GM12865 (cell line): ENCODE data around the gene TCAP.

Source experiments
- DNase-seq: peaks from one replicate; pipeline ENCODE4 v3.0.0; 2010; ENCODE audit warnings: low read depth
- H3K4me3 ChIP-seq: 2 replicates; pipeline ENCODE4 v1.5.1; 2011; ENCODE audit warnings: mild to moderate bottlenecking, low read depth, low read length, control low read depth
- TF ChIP-seq, protein P1 (sequence below): IDR thresholded peaks from 2 replicates; pipeline ENCODE4 v1.5.1; 2011; ENCODE audit warnings: low read length, control low read depth, low read depth, inconsistent platforms; ENCODE audit not compliant: insufficient read depth; ENCODE audit errors: missing control alignments

TCAP gene

DNA sequence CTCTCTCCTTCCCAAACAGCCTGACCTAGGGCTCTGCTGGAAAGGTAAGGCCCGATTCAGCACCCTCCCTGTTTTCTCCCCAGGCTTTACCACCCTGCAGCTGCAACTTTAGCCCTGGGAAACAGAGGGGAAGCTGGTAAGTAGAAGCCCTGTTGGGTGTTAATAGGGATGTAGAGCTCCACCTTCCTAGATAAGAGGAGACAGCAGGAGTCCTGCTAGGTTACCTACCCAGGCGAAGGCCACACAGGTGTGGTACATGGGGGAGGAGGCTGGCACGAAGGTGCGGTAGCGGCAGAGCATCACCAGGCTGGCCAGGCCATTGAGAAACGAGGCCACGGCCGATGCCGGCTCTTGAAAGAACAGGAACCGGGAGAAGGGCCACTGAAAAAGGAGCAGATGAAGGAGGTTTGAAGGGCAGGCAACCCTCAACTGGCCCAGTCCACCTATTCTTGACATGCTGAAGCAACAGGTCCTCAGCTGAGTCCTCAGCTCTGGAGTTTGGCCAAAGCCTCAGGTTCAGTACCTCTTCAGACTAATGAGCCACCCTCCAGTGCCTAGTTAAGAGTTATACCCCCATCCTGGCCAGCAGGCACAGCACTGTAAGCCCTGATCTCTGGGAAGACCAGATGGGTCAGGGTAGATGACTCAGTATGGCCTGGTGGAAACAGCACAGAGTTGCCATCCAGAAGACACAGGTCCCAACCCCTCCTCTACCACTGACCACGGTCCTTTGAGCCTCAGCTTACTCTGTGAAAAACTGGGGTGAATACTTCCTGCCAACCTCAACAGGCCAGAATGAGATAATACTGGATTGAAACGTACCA is 19.4 kb downstream of the TCAP start:
- TF ChIP-seq, protein P1, sequence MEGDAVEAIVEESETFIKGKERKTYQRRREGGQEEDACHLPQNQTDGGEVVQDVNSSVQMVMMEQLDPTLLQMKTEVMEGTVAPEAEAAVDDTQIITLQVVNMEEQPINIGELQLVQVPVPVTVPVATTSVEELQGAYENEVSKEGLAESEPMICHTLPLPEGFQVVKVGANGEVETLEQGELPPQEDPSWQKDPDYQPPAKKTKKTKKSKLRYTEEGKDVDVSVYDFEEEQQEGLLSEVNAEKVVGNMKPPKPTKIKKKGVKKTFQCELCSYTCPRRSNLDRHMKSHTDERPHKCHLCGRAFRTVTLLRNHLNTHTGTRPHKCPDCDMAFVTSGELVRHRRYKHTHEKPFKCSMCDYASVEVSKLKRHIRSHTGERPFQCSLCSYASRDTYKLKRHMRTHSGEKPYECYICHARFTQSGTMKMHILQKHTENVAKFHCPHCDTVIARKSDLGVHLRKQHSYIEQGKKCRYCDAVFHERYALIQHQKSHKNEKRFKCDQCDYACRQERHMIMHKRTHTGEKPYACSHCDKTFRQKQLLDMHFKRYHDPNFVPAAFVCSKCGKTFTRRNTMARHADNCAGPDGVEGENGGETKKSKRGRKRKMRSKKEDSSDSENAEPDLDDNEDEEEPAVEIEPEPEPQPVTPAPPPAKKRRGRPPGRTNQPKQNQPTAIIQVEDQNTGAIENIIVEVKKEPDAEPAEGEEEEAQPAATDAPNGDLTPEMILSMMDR = no peak
- DNase-seq = no peak
- no peak overlapping the region for H3K4me3 ChIP-seq

DNA sequence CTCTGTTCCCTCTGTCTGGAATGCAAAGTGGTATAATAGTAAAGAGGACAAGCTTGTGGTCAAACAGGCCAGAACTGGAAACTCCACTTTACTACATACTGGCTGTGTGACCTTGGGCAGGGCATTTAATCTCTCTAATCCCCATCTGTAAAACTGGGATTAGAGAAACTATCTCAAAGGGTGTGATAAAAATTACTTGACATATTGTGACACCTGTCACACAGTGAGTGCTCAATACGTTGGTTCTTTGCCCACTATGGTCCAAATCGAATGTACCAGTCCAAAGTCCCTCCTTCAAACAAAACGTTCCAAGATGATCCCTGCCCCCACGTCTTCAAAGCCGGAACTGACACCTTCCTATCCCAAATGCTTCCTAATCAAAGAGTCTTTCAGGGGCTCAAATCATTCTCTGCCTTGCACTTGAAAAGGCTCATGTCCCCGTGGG is 22.0 kb downstream of the TCAP start:
- peak overlapping the region; percentile 80; the same call in 1 of the 2 replicates for H3K4me3 ChIP-seq
- TF ChIP-seq, protein P1 = no peak
- DNase-seq = no peak

- TF ChIP-seq, protein P1 = no peak
- DNase-seq = peak; percentile 96
- H3K4me3 ChIP-seq = peak within 1 kb of the TSS; percentile 80
Observed at GRCh38 chr17:39687546-39688474, 22.7 kb downstream of the TCAP start, which contains the start of gene PGAP3. Gene PGAP3, minus strand, starts transcription at chr17:39688057. Its CDS starts 43 bp downstream, at chr17:39688014.

DNA sequence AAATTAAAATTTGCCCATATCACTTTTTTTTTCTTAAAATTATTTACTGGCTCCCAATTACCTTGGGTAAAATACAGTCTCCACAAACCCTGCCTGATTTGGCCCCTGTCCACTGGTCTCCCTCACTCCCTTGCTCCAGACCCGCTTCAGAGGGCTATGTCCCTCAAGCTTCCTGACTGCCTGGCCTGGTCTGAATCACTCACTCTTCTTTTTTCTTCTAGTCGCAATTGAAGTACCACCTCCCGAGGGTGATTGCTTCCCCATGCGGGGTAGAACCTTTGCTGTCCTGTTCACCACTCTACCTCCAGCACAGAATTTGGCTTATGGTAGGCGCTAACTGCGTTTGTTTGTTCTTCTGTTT is 23.3 kb downstream of the TCAP start:
- TF ChIP-seq, protein P1 = no peak
- DNase-seq = no peak
- peak overlapping the region; percentile 80 for H3K4me3 ChIP-seq

DNA sequence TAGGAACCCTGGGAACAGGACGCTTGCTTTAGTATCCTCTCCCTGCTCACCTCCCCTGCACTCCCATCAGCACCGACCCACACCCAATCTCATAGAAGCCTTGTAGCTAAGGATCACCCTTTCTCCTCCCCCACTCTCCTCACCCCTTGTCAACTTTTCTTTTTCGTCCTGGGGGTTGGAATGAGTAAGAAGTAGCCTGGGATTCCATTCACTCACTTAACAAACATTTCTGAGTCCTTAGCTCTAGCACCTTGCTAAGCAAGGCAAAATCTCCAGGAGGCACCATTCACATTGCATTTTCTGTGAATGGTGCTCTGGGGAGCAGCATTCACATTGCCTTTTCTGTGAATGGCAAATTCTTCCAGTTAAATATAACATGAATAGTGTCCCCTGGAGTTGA is 23.8 kb downstream of the TCAP start:
- H3K4me3 ChIP-seq = peak overlapping the region; percentile 80
- DNase-seq = no peak
- TF ChIP-seq, protein P1 = no peak

DNA sequence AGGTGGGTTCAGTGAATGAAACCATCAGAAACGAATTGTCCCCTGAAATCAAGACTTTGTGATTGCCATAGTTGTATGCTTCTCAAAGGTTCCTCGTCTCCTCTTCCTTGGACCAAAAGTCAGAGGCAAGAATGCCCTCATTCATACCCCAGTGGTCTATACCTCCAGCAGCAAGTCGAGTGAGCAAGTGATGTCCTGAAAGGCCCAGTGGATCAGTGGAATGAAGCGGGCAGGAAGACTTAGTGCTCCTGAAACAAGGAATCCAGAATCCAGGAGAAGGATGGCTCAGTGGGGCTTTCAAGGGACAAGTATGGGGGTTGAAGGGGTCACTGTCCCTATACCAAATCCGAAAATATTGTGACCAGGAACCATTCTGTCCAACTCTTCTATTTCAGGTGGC is 29.4 kb downstream of the TCAP start:
- no peak for DNase-seq
- H3K4me3 ChIP-seq = no peak overlapping the region
- TF ChIP-seq, protein P1 = no peak
